Stimulated activated memory B cell treated with anti-CD40 and anti-IgM and Interleukin-4, amounts not matched to agents 10 μg/mL and 1 μg/mL and 100 μg/mL, for 72 hours (primary cell): Measurements from ENCODE around the gene MYO10.

Experiments
- ATAC-seq: fragments of 150-1000 bp; cut with Tn5 transposase; 2 replicates; pipeline ENCODE4 v1.10.0; 2021
- H3K27ac Mint-ChIP-seq: one replicate; pipeline ENCODE4 v1.8.0; 2022; ENCODE audit warnings: mild to moderate bottlenecking, mixed read lengths
- H3K27me3 Mint-ChIP-seq: one replicate; pipeline ENCODE4 v1.8.0; 2022; ENCODE audit warnings: mixed read lengths
- H3K36me3 Mint-ChIP-seq: one replicate; pipeline ENCODE4 v1.8.0; 2022; ENCODE audit warnings: mixed read lengths
- H3K4me1 Mint-ChIP-seq: one replicate; pipeline ENCODE4 v1.8.0; 2022; ENCODE audit warnings: mixed read lengths
- H3K4me3 Mint-ChIP-seq: one replicate; pipeline ENCODE4 v1.8.0; 2022; ENCODE audit warnings: mild to moderate bottlenecking, moderate library complexity, mixed read lengths
- H3K9me3 Mint-ChIP-seq: one replicate; pipeline ENCODE4 v1.8.0; 2022; ENCODE audit warnings: mixed read lengths

Gene MYO10

DNA sequence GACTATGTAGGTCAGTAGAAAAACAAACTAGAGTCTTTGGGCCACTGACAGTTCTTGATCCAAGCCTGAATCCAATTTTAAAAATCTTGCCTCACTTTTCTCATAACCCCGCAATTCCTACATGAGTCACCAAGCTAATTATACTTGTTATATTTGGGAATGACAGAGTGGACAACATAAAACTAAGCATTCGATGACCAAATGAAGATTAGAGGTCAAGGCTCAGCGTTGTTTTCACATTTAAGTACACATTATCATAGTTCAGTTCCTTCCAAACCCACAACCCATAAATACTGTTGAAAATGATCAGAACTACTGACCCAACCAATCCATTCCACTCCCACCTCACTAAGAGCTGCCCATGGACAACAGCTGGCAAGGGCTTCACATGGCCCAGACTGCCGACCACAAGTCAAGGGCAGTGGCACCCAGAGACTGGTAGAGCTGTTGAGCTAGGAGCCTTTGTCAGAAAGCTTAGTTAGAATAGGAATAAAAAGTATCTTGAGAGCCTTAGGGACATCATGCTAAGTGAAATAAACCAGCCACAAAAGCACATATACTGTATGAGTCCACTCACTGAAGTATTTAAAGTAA lies 64.2 kb downstream of the MYO10 start:
- Mint-ChIP-seq H3K4me1 (no peaks in the 10 kb centered on the region), H3K4me3 (no peak overlapping the region), H3K27me3 (no peaks in the 10 kb centered on the region), H3K9me3 (peaks cover 17% of the 10 kb centered on the region), H3K36me3 (peaks cover 4% of the 10 kb centered on the region), H3K27ac (no peak overlapping the region)
- no peak for ATAC-seq

GRCh38 chr5:16870878-16871277 lies 65.2 kb downstream of the MYO10 start:
- no peaks in the 10 kb centered on the region for H3K27me3 Mint-ChIP-seq
- H3K27ac Mint-ChIP-seq: no peak overlapping the region
- peaks cover 17% of the 10 kb centered on the region for H3K9me3 Mint-ChIP-seq
- H3K36me3 Mint-ChIP-seq: peaks cover 4% of the 10 kb centered on the region
- H3K4me1 Mint-ChIP-seq: no peaks in the 10 kb centered on the region
- H3K4me3 Mint-ChIP-seq: no peak overlapping the region
- ATAC-seq: no peak

DNA sequence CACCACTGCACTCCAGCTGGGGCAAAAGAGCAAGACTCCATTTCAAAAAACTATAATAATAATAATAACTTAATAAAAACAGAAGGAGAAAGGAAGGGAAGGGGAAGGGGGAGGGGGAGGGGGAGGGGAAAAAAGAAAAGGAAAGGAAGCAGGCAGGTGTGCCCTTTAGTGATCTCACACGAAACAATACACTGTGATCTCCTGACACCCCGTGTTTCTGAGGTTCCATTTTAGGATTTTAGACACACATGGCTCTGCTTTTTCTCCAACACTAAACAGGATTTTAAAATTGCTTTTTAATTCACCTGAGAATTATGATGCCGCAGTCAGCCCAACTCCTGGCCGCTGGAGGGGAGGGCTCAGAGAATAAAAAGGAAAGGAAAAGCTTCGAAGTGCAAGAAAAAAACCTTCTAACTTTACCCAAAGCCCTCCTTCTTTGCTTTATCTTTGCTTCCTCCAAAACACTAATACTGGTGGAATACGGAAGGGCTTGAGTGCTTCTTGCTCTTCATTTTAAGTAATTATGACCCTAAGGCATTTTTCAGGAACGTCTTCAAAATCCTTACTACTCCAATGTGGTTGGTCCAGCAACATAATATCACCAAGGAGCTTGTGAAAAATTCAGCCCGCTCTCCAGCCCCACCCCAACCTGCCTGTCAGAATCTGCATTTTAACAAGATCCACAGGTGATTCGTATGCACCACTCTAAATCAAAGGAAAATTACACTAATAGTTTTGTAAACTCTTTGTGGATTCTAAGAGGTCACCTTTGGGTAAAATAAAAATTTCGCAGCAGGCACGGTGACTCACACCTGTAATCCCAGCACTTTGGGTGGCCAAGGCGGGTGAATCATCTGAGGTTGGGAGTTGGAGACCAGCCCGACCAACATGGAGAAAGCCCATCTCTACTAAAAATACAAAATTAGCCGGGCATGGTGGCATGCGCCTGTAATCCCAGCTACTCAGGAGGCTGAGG lies 66.0 kb downstream of the MYO10 start:
- Mint-ChIP-seq H3K4me1 (no peaks in the 10 kb centered on the region), H3K9me3 (peaks cover 17% of the 10 kb centered on the region), H3K27ac (no peak overlapping the region), H3K27me3 (no peaks in the 10 kb centered on the region), H3K4me3 (no peak overlapping the region), H3K36me3 (peaks cover 4% of the 10 kb centered on the region)
- no peak for ATAC-seq

DNA sequence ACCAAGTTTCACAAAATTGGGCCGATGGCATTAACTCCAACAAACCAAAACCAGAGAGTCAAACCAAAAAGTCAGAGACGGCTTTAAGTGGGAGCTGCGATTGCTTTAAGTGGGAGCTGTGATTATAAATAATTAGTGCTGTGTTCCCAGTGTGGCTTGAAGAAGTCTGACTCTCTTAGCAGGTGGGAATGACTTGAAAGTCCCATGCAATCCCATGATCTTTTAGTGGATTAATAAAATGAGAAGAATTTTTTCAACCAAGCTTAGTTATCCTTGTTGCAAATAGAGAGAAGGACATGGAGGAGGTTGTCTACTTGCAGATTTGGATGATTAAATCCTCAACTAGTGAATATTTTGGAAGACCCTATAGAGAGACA lies 68.5 kb downstream of the MYO10 start:
- no peak for ATAC-seq
- Mint-ChIP-seq H3K27ac (no peak overlapping the region), H3K9me3 (peaks cover 11% of the 10 kb centered on the region), H3K27me3 (no peaks in the 10 kb centered on the region), H3K36me3 (peaks cover 4% of the 10 kb centered on the region), H3K4me1 (no peaks in the 10 kb centered on the region), H3K4me3 (no peak overlapping the region)

DNA sequence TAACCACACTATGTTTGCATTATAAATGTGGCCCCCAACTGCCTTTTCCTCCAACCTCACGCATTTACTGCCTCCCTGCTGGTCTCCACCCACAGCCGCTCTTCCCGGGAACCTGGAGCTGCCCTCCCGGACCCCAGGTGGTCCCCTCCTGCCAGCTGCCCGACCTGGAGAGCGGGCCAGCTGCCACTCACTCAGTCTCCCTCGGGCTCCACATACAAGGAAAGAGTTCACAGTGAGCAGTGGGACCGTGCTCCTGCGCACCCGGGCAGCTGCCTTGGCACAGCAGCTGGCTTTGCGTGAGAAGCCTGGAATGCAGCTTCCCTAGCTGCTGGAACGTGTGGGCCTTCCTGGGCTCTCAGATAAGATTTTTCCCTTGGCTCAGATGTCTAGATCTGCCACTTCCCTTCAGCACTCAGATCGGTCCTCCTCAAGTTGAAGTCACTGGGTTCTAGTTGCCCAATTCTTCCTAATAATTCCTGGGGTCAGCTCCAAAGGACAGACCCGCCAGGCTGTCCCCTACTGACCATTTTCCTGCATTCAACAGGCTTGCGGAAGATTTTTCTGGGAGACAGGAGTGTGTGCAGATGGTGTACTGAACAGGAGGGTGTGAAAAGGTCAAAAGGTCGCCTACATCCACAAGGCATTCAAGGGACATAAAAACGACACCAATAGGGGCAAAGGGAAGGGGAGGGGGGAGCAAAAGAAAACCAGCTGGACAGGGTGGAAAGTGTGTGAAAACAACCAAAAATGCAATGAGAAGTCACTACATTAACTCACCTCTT lies 69.1 kb downstream of the MYO10 start:
- Mint-ChIP-seq H3K9me3 (peaks cover 8% of the 10 kb centered on the region), H3K27ac (no peak overlapping the region), H3K27me3 (no peaks in the 10 kb centered on the region), H3K4me3 (no peak overlapping the region), H3K4me1 (no peaks in the 10 kb centered on the region), H3K36me3 (peaks cover 2% of the 10 kb centered on the region)
- no peak for ATAC-seq

DNA sequence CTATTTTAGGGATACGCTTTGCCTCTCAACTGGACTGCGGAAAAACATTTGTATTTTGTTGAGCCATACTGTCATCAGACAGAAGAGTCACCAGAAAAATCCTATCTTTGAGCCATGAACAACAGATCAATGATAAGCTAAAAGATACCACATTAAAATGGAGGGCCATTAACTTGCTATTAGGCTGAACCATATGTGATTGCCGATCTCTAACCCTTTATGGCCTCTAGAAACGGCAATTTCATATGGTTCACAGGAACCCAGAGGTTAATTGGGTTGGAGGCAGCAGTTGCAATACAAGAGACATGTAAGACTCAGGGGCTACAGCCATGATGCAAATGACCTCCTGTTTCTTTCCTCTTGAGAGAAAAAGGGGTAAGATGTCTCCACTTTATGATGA lies 69.8 kb downstream of the MYO10 start:
- Mint-ChIP-seq H3K27me3 (no peaks in the 10 kb centered on the region), H3K27ac (no peak overlapping the region), H3K4me1 (no peaks in the 10 kb centered on the region), H3K36me3 (no peaks in the 10 kb centered on the region), H3K9me3 (peaks cover 3% of the 10 kb centered on the region), H3K4me3 (no peak overlapping the region)
- no peak for ATAC-seq

GRCh38 chr5:16865151-16865550 lies 70.9 kb downstream of the MYO10 start:
- H3K36me3 Mint-ChIP-seq: no peaks in the 10 kb centered on the region
- no peaks in the 10 kb centered on the region for H3K27me3 Mint-ChIP-seq
- no peaks in the 10 kb centered on the region for H3K4me1 Mint-ChIP-seq
- no peak overlapping the region for H3K27ac Mint-ChIP-seq
- no peak overlapping the region for H3K4me3 Mint-ChIP-seq
- ATAC-seq: no peak
- no peaks in the 10 kb centered on the region for H3K9me3 Mint-ChIP-seq

DNA sequence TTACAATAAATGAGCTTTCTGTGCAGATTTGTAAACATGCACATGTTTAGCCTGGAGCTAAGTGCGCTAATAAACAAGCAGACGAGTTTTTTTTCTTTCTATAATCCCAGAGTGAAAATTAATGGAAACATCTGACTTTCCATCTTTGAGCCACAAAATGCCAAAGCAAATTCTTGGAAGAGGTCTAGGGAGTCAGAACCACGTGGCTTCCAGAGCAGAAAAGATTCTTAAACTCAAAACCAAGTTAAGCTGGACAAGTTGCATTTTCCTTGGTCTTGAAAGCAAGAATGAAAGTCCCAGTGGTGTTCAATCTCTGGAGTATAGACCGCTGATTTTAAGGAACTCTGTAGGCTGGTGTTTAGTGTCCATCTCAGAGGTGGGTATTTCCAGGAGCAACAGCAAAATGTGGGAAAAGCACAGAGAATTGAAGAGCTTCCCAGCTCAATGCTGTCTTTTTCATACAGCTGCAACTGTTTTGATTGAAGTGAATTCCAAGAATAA lies 71.4 kb downstream of the MYO10 start:
- no peak for ATAC-seq
- Mint-ChIP-seq H3K9me3 (no peaks in the 10 kb centered on the region), H3K27me3 (no peaks in the 10 kb centered on the region), H3K4me1 (no peaks in the 10 kb centered on the region), H3K36me3 (no peaks in the 10 kb centered on the region), H3K27ac (no peak overlapping the region), H3K4me3 (no peak overlapping the region)

DNA sequence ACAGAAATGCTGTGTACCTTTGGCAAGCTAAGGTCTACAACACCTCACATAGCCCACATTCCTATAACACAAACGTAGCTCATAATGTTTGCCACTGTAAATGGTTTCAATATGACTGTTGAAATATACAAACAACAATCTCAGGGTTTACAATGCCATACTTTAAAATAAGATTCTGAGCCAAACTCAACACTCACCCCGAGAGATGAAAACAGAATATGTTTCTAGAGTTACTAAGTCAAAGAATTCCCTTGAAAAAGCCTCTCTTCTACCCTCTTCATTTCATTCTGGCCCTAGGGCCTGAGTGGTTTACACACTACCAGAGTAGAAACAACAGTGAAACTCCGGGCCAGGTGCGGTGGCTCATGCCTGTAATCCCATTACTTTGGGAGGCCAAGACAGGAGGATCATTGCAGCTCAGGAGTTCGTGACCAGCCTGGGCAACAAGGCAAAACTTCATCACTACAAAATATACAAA lies 72.6 kb downstream of the MYO10 start:
- no peaks in the 10 kb centered on the region for H3K9me3 Mint-ChIP-seq
- no peak overlapping the region for H3K27ac Mint-ChIP-seq
- H3K4me3 Mint-ChIP-seq: no peak overlapping the region
- no peaks in the 10 kb centered on the region for H3K27me3 Mint-ChIP-seq
- ATAC-seq: no peak
- H3K4me1 Mint-ChIP-seq: no peaks in the 10 kb centered on the region
- no peaks in the 10 kb centered on the region for H3K36me3 Mint-ChIP-seq

DNA sequence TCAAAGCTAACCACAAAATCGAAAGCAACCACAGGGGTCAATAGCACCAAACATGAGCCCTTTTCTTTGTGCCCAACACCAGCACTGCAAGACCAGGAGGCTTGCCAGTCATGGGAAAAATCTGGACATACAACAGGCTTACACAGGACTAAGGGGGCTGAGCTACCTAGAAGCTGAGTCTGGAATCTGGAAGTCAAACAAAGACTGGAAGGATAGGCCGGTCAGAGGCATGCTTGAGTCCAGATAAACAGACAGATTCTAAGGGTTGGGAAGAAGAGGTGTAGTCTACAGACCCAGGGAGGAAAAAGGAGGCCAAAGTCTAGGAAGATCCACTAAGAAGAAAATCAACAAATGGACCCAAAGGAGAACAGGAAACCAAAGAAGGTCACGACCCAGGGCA lies 73.3 kb downstream of the MYO10 start:
- H3K27me3 Mint-ChIP-seq: no peaks in the 10 kb centered on the region
- H3K4me1 Mint-ChIP-seq: no peaks in the 10 kb centered on the region
- no peaks in the 10 kb centered on the region for H3K36me3 Mint-ChIP-seq
- ATAC-seq: no peak
- H3K27ac Mint-ChIP-seq: no peak overlapping the region
- no peak overlapping the region for H3K4me3 Mint-ChIP-seq
- no peaks in the 10 kb centered on the region for H3K9me3 Mint-ChIP-seq

- Mint-ChIP-seq H3K27ac (no peak overlapping the region), H3K9me3 (no peaks in the 10 kb centered on the region), H3K36me3 (no peaks in the 10 kb centered on the region), H3K4me3 (no peak overlapping the region), H3K4me1 (no peaks in the 10 kb centered on the region), H3K27me3 (no peaks in the 10 kb centered on the region)
- no peak for ATAC-seq
Observed at GRCh38 chr5:16859346-16859745, 76.7 kb downstream of the MYO10 start.

GRCh38 chr5:16858151-16858550 lies 77.9 kb downstream of the MYO10 start:
- Mint-ChIP-seq H3K27me3 (no peaks in the 10 kb centered on the region), H3K36me3 (no peaks in the 10 kb centered on the region), H3K4me3 (no peak overlapping the region), H3K4me1 (no peaks in the 10 kb centered on the region), H3K9me3 (no peaks in the 10 kb centered on the region), H3K27ac (no peak overlapping the region)
- no peak for ATAC-seq

- Mint-ChIP-seq H3K27me3 (no peaks in the 10 kb centered on the region), H3K4me3 (no peak overlapping the region), H3K27ac (no peak overlapping the region), H3K9me3 (no peaks in the 10 kb centered on the region), H3K4me1 (no peaks in the 10 kb centered on the region), H3K36me3 (no peaks in the 10 kb centered on the region)
- no peak for ATAC-seq
Observed at GRCh38 chr5:16857635-16858034, 78.5 kb downstream of the MYO10 start.

- H3K4me1 Mint-ChIP-seq: no peaks in the 10 kb centered on the region
- H3K36me3 Mint-ChIP-seq: no peaks in the 10 kb centered on the region
- H3K4me3 Mint-ChIP-seq: no peak overlapping the region
- H3K27me3 Mint-ChIP-seq: no peaks in the 10 kb centered on the region
- no peak for ATAC-seq
- H3K9me3 Mint-ChIP-seq: no peaks in the 10 kb centered on the region
- no peak overlapping the region for H3K27ac Mint-ChIP-seq
Observed at GRCh38 chr5:16856531-16856930, 79.6 kb downstream of the MYO10 start.

DNA sequence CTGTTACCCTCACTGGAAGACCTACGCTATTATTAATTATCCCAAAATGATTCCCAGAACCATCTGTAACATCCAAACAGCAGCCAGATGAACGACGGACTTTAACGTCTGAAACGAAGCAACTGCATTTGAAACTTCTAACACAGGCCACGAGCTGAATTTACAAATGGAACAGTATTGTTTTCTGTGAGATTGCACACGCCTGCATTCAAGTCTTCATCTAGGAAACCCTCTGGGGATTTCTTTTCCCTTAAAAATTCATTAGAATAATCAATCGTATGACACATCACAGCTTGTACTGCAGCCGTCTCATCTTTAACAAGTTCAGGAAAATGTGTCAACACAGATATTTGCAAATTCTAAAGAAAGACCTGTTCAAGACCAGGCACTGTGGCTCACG lies 80.2 kb downstream of the MYO10 start:
- Mint-ChIP-seq H3K36me3 (no peaks in the 10 kb centered on the region), H3K27me3 (no peaks in the 10 kb centered on the region), H3K9me3 (no peaks in the 10 kb centered on the region), H3K4me1 (no peaks in the 10 kb centered on the region), H3K4me3 (no peak overlapping the region), H3K27ac (no peak overlapping the region)
- ATAC-seq: no peak
